Measurements from ENCODE around the gene ENPP1. TPM values are rescaled to one million over a fixed set of nuclear protein-coding genes. Genes with fewer than 3 reads are reported as not detected.

The ENPP1 gene
- total RNA-seq, 1 donor from 2014 or later = 3.4 TPM

DNA sequence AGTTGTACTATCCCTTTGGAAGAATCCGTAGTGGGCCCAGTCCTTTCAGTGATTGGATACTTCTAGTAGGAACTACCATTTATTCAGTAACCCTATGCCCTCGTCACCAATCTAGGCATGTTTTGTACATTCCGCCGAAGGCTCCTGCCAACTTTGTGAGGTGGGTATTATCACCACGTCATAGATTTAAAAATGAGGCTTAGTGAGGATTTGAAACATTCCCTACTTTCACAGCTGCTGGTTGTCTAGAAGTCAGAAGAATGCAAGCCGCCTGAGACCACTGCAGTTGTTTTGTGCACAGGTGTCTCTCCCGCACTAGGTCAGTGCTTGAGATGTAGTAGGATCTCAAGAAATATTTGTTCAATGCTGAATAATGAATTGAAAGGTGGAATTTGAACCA, 32.6 kb downstream of the ENPP1 start:
- no peaks in the 10 kb centered on the region for H3K4me1 ChIP-seq
- no peaks in the 10 kb centered on the region for H3K36me3 ChIP-seq
- H3K9me3 ChIP-seq = no peaks in the 10 kb centered on the region
- intact Hi-C loops (cut with DNase I) = no loop called here
- no peak for ATAC-seq
- DNase-seq = no peak
- TF ChIP-seq, protein P1, sequence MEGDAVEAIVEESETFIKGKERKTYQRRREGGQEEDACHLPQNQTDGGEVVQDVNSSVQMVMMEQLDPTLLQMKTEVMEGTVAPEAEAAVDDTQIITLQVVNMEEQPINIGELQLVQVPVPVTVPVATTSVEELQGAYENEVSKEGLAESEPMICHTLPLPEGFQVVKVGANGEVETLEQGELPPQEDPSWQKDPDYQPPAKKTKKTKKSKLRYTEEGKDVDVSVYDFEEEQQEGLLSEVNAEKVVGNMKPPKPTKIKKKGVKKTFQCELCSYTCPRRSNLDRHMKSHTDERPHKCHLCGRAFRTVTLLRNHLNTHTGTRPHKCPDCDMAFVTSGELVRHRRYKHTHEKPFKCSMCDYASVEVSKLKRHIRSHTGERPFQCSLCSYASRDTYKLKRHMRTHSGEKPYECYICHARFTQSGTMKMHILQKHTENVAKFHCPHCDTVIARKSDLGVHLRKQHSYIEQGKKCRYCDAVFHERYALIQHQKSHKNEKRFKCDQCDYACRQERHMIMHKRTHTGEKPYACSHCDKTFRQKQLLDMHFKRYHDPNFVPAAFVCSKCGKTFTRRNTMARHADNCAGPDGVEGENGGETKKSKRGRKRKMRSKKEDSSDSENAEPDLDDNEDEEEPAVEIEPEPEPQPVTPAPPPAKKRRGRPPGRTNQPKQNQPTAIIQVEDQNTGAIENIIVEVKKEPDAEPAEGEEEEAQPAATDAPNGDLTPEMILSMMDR (IDR thresholded peaks at IDR 0.05) = no peak
- H3K4me3 ChIP-seq = no peak overlapping the region
- H3K27ac ChIP-seq = no peak overlapping the region
- H3K27me3 ChIP-seq = no peaks in the 10 kb centered on the region

GRCh38 chr6:131840936-131841583, 33.2 kb downstream of the ENPP1 start:
- Histone ChIP-seq H3K4me1 (no peaks in the 10 kb centered on the region), H3K27me3 (no peaks in the 10 kb centered on the region), H3K27ac (no peak overlapping the region), H3K4me3 (no peak overlapping the region), H3K36me3 (no peaks in the 10 kb centered on the region), H3K9me3 (no peaks in the 10 kb centered on the region)
- intact Hi-C loops (cut with DNase I) = no loop called here
- no peak for ATAC-seq
- no peak for DNase-seq
- TF ChIP-seq, protein P1 (IDR thresholded peaks at IDR 0.05) = no peak

GRCh38 chr6:131843768-131844167, 35.9 kb downstream of the ENPP1 start:
- Histone ChIP-seq H3K27ac (no peak overlapping the region), H3K4me1 (no peaks in the 10 kb centered on the region), H3K4me3 (no peak overlapping the region), H3K9me3 (no peaks in the 10 kb centered on the region), H3K27me3 (no peaks in the 10 kb centered on the region), H3K36me3 (no peaks in the 10 kb centered on the region)
- TF ChIP-seq, protein P1 (IDR thresholded peaks at IDR 0.05) = no peak
- ATAC-seq (no peak), DNase-seq (no peak)
- intact Hi-C loops (cut with DNase I) = no loop called here

DNA sequence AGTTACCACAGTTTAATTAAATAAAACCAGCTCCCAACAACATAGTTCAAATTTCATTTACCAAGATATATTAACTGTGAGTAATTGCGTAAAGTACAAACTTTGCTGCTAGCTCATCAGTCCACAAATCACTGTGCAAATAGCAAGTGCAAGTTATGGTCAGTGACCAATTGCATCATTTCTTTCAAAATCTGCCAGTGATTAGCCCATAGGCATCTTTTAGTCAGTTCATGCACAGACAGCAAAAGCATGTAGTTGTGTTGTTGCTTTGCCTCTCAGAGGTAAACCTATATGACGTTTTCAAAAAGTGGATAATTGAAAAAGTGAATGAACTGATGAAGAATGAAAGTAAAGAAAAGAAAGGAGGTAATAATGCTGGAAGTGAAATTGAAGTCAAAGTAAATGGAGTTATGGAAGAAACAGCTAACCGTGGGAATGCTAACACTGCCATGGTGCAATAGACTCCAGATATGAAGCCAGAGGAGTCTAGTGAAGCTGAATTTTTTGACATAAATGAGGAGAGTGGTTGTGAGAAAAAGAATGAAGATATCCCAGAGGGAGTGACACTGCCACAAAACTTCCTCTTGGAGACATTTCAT, 36.5 kb downstream of the ENPP1 start:
- Histone ChIP-seq H3K36me3 (no peaks in the 10 kb centered on the region), H3K27me3 (no peaks in the 10 kb centered on the region), H3K4me1 (no peaks in the 10 kb centered on the region), H3K9me3 (no peaks in the 10 kb centered on the region), H3K27ac (no peak overlapping the region), H3K4me3 (no peak overlapping the region)
- TF ChIP-seq, protein P1 (IDR thresholded peaks at IDR 0.05) = no peak
- intact Hi-C loops (cut with DNase I) = no loop called here
- DNase-seq (no peak), ATAC-seq (no peak)

- Histone ChIP-seq H3K27me3 (no peaks in the 10 kb centered on the region), H3K27ac (no peak overlapping the region), H3K9me3 (no peaks in the 10 kb centered on the region), H3K4me1 (no peaks in the 10 kb centered on the region), H3K36me3 (no peaks in the 10 kb centered on the region), H3K4me3 (no peak overlapping the region)
- intact Hi-C loops (cut with DNase I) = no loop called here
- ATAC-seq (no peak), DNase-seq (no peak)
- TF ChIP-seq, protein P1 (IDR thresholded peaks at IDR 0.05) = no peak
Observed at GRCh38 chr6:131846023-131846663, 38.3 kb downstream of the ENPP1 start.

Data from upper lobe of right lung (tissue), 1 donor.